ENCODE measurements around the gene RTL10.
"Not testable (repeated sequence)": the region's sequence is repeated elsewhere in the genome, so short reads cannot be mapped to it uniquely, and the experiment has no call there.

Gene RTL10

DNA sequence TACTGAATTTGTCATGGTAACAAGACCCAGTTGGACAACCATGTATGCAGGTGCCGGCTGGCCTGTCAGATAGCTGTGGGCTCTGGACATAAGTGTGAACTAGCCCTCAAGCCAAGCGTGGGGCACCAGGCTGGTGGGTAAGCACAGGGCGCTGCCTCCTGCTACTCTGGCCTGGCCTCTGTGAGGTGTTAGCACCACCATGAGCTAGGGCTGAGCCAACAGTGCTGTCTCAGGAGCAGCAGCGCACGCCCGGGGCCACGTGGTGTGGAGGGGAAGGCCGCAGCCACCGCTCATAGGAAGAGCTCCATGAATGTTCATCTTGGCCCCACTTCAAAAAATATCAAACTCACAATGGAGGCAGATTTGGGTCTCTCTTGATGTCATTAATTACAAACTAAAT lies 35.3 kb upstream of the RTL10 start:
- DNase-seq (ENCODE audit: low spot score): no peak

DNA sequence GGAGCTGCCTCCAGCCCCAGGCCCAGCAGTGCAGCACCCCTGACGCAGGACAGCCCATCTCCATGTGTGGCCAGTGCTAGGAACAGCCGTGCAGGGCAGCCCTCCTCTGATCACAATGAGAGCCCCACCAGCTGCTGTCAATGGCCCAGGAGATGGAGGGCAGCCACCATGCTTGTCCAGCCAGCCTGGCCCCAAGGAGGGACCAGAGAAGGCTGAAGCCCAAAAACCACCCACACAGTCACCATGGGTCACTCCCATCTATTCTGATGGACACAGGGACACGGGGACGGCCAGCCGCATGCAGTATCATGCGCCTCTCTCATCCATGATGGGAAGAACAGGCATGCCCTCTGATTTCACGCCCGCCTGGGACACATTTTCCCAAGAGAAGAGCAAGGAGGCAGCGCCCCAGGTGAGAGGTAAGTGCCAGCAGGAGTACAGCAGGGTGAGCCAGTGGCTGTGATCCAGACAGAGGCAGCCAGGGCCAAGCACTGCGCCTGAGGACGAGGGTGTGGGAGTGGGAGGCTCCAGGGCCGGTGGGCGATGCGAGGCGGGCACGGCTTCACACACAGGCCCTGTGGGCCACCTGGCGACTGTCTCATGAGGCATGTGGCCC lies 33.6 kb upstream of the RTL10 start:
- no peak for DNase-seq (ENCODE audit: low spot score)

DNA sequence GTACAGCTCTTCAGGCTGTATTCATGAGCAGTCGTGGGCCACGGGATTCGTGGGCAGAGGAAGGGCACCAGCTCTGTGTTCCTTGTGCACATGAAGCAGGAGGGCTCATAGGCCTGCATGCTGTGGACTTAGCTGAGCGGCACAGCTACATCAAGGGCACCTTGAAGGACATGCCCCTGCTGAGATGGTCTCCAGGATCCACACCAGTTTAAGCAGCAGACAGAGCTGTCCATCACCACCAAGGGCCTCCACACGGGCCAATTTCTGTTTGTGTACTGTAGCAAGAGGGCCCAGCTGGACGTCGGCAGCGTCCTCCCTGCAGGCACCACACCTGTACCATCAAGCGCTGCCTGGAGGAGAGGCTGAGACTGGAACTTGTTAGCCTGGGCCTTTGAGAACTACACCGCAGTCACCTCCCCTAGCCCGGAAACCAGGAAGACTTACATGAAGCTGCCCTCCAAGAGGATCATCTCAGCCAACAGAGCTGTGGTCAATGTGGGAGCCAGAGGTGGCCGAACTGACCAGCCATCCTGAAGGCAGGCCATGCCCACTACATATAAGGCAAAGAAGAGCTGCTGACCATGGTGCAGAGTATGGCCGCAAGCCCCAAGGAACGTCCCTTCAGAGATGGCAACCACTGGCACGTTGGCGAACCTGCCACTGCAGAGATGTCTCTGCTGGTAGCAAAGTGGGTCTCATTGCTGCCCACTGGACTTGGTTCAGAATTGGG lies 32.7 kb upstream of the RTL10 start:
- DNase-seq (ENCODE audit: low spot score): no peak

DNA sequence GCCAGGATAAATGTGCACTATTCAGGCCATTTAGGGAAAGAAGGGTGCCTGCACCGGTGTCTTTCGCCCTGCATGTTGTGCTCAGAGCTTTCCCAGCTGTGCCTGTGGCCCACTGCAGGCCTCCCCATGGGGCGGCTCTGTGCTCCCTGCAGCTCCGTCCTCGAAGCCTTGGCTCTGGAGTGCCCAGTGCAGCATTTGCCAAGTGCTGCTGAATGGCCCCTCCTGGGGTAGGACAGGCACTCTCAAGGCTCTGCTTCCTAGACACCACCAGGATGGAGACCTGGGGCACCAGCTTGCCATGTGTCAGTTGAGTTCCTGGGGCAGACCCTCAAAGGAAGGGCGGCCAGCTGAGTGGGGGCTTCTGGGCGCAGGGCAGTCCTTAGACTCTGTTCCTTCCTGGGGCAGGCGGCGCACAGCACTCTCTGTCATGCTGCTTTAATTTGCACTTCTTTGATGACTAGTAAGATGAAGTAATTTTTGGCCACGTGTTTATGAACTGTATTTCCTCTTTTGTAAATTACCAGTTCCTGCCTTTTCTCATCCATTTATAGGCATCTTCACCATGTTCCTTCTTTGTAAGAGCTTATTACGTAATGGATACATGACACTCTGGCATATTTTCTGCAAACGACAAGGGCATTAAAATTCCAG lies 32.1 kb upstream of the RTL10 start:
- no peak for DNase-seq (ENCODE audit: low spot score)

DNA sequence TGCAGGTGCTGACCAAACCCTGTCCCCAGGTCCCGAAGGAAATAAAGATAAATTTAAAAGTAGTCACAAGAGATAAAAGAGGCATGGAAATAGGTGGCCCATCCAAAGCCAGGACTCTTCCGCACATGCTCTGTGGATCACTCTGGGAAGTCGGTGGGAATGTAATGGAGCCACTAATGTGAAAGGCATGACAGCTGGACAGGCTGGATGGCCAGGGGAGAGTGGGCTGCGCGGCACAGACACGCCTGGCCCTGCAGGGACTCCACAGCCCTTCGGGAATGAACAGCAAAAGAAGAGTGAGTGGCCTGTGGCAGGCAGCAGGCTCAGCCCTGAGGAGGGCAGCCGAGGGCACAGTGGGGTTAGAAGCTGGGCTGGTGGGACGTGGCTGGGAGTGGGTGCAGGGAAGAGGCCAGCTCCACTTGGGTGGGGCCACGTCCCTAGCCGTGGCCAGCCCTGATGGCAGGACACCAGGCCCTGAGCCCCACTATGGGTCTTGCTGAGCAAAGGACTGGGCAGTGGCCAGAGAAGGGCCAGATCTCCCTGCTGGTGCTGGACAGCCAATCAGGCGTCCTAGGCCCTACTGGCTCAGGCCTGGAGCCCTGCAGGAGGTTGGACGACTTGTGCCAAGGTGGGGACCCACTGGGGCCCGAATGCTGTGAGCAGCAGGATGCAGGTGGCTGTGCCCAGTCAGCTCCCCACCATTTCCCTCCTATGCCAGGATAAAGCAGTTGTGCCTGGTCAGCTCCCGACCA lies 31.3 kb upstream of the RTL10 start:
- no peak for DNase-seq (ENCODE audit: low spot score)

DNA sequence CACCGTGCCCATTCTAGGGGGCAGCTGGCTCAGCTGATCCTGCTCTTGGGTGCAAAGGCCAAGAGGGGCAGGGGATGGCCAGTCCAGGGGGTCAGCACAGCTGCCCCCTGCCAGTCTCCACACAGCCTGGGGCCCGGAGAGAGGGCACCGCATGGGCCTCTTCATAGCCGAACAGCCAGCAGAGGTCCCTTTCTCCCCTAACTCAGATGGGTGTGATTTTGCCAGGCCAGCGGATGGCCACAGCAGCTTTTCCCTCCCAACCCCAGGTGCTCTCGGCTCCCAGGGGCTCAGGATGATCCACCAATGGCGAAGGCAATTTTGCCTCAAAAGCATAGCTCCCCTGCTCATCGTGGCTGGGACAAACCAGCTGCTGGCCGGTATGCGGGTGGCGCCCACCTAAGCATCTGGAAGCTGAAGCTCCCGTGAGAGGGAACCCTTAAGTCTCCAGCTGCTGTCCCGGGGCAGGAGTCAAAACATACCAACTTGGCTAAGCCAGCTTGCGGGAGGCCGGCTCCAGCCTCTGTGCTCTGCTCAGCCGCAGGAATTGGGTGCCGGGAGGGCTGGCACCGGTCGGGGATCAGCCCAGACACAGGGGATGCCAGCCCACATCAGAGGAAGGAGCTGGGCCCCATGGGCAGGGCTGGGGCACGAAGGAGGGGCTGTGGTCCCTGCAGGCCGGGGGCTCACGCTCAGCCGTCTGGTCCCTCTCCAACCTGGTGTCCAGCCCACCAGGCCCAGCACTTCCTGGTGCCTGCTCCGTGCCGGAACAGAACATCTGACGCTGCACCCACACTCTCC lies 30.5 kb upstream of the RTL10 start:
- DNase-seq (ENCODE audit: low spot score): no peak

DNA sequence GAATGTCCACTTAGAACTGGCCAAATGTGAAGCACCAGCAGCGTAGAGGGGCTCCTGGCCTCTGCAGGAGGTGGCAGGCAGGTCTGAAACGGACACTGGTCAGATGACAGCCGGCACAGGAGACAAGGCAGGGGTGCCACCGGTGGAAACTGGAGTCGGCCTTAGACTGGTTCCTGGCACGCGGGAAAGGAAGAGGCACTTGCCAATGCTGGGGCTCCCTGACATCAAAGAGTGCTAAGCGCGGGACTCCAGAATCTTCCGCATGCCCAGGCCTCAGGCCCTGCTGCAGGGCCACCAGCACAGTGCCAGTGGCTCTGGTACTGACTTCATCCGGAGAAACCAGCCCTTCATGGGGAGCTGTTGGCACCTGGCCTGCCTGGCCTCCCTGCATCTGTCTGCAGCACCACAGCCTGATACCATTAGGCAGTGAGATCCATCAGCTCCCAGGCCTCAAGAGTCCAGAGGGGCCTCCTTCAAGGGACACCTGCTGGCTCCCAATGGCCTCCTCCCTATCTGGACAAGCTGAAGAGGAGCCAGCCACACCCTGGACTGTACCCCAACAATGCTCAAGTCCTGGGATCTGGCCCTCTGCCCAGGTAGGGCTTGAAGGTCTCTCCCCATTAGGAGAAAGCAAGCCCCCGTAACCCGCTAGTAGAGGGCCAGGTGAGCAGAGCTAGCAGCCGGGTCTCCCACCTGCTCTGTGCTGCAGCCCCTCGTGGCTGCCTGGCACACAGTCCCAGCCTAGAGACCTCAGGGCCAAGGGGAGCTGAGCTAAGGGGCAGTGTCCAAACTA lies 29.7 kb upstream of the RTL10 start:
- no peak for DNase-seq (ENCODE audit: low spot score)

DNA sequence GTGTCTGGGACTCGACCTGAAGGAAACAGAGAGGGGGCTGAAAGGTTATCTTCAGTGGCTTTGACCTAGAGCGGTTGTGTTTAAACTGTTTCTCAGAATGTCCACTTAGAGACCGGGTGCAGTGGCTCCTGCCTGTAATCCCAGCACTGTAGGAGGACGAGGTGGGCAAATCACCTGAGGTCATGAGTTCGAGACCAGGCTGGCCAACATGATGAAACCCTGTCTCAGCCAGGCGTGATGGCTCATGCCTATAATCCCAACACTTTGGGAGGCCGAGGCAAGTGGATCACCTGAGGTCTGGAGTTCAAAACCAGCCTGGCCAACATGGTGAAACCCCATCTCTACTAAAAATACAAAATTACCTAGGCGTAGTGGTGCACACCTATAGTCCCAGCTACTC lies 28.8 kb upstream of the RTL10 start:
- DNase-seq (ENCODE audit: low spot score): not testable (repeated sequence)

DNA sequence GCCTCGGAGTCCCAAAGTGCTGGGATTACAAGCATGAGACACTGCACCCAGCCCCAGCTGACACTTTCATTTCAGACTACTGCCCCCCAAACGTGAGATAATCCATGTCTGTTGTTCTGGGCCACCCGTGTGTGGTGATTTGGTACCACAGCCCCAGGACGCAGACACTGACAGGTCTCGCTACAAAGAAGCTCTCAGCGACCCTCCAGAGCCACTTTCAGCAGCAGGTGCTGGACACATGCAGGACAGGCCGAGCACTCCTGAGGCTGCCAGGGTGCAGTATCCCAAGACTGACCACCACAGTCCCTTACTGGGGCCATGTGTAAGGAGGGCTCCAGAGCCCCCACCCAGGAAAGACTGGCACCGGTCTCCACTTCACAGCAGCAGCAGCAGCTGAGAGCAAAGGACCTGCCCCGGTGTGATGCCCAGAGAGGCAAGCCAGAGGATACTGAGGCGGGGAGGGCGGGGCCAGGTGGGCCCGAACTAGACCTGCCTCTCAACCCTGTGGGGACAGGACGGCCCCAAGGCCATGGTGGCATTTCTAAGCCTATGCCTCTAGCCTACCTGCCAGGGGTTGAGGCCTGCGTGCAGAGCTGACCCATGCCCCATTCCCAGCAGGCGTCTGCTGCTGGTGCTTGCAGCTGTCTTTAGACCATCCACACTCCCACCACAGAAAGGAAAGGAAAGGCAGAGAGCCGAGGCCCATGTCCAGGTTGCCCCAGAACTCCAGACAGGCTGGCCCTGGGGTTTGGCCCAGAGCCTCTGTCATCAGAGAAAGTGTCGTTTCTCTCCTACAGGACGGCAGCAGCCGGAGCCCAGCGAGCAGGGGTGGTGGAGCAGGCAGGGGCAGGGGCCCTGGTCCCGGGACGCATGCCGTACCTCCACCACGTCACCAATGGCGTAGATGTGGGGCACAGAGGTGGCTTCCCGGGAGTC lies 28.0 kb upstream of the RTL10 start:
- no peak for DNase-seq (ENCODE audit: low spot score)

DNA sequence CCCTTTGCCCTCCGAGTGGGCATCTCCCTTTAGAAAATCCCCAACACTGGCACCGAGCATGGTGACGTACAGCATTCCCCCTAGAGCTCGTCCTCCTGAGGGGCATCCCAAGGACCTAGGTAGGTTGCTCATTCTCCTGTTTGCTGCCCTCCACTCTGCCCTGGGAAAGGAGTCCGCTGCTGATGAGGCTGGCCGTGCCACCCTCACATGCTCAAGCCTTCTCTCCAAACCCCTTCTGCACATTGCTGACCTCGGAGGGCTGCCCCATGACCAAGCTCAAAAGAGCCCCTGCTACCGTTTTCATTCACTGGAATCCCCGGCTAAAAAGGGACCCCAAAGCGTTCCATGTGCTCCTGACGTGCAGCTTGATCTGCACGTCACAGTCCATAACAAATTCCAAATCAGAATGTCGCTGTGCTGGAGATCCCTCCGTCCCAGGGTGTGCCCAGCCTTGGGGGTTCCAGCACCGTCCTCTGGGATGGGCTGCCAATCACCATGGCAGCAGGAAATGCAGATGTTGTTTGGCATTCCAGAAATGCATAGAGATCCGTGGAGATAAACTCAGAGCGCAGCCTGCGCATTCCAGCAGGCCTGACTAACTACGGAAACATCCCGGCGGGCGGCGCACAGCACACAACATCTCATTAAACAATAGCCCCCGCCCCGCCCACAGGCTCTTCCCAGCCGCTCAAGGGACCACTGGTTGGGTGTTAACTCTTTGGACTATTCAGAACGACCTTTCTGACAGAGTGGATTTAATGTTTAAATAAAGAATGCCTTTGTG lies 26.3 kb upstream of the RTL10 start:
- no peak for DNase-seq (ENCODE audit: low spot score)

DNA sequence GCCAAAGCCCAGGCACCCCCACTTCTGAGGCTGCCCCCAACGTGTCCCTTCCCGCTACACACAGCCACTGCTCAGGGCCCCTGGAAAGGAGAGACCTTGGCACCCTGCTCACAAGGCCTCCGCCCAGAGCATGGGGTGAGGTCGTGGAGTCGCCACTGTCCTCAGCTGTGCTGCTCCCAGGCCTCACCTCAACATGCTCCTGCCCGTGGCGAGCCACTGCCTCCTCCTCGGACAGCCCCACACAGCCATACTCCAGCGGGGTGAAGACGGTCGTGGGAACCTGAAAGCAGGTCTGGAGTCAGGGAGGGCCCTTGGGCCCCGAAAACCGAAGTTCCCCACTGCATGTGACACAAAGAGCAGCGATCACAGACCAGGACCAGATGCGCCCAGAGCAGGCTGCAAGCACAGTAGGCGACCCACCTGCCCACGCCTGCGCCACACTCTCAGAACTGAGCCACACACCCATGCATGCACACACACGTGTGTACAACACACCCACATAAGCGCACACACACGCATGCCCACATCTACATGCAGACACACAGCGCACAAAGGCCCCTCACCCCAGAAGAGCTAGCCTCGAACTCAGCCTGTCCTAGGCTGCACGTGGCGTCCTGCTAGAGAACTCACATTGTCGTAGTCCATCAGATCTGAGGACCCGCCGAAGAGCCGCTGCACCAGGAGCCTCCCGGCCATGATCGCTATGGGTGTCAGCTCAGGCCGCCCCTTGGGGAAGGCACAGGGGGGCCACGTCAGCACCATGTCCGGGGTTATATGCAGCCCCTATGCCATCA lies 25.5 kb upstream of the RTL10 start:
- DNase-seq (ENCODE audit: low spot score): no peak

DNA sequence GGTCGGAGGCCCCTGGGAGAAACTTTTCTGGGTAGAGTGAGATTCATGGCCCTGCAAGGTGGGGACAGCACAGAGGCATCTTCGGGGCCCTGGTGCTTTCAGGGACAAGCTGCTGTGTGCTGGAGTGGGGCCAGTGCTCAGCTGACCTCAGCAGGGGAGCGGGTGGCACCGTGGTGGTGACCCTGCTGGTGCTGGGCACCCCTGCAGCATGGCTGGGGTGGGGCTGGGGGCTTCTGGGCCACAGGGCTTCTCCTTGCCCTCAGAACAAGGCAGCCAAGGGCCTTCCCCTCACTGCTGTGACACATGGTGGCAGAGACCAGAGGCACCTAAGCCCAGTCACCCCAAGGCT lies 24.9 kb upstream of the RTL10 start:
- no peak for DNase-seq (ENCODE audit: low spot score)

DNA sequence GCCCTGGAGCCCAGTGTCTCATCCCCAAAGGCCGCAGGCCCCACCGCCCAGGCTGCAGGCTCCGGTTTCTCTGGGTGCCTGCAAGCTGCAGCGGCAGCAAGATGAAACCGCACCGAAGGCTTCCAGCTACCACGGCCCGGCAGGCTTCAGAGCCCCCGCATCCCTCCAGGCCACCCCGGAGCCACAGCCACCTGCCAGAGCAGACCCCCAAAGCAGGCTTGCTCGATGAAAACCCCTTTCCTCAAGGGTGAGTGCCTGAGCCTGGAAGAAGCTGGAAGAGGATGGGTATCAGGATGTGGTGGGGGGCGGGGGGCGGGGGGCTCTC lies 24.5 kb upstream of the RTL10 start:
- DNase-seq (ENCODE audit: low spot score): no peak

DNA sequence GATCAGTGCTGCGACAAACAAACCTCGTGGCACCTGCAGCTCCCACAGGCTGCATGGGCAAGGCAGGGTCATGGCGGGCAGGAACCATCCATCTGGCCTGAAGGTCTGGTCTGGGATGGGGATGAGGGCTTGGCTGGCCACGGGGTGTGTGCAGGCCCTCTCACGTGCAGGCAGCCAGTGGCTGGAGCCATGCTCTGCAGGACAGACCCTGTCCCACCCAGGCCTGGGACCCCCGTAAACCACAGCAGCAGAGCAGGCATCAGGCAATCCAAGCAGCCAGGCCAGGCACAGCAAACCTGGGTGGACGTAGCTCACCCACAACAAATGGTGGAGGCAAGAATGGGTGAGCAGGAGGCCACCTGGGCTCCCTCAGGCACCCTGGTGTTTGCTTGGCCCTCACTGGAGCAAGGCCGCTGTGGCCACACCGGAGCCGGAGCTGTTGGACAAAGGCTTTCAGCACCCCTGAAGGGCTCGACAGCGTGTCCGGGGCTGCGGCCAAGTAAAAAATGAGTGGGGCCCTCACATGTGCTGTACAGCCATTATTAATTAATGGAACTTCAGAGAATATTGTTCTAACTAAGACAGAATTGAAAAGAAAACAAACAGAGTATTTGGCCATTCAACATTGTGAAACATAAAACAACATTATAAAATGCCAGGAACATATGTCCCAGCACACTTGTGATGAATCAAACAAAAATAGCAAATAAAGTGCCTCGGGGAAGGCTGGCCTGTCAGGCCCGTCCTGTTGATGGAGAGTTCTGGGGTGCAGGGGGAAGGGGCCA lies 24.0 kb upstream of the RTL10 start:
- no peak for DNase-seq (ENCODE audit: low spot score)

DNA sequence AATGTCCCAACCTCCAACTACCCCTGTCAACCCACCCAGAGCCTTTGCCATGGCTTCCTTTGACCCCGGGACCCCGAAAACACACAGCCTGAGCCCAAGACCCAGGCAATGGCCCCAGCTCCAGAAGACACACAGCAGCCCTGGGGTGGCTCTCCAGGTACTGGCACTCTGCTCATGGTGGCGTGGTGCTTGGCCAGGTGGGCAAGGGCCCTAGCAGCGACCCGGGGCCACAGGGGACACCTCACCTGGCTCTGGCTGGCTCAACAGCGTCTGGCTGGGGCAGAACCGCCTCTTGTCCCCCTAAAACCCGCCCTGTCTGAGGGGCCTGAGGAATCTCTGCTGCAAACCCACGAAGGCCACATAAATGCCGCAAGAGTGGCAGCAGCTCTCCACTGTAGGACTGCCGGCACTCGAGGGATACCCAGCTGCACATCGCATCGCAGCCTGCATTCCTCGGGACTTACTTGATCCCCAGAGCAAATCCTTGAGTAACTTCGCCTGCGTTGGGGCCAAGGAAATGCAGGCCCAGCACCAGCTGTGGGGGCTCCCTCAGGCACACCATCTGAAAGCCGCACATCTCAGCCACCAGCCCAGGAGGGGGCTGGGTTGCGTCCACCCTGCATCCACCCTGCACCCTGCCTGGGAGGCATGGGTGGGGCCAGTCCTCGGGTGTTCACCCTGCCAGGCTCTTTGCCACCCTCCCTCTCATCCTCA lies 23.1 kb upstream of the RTL10 start:
- no peak for DNase-seq (ENCODE audit: low spot score)

DNA sequence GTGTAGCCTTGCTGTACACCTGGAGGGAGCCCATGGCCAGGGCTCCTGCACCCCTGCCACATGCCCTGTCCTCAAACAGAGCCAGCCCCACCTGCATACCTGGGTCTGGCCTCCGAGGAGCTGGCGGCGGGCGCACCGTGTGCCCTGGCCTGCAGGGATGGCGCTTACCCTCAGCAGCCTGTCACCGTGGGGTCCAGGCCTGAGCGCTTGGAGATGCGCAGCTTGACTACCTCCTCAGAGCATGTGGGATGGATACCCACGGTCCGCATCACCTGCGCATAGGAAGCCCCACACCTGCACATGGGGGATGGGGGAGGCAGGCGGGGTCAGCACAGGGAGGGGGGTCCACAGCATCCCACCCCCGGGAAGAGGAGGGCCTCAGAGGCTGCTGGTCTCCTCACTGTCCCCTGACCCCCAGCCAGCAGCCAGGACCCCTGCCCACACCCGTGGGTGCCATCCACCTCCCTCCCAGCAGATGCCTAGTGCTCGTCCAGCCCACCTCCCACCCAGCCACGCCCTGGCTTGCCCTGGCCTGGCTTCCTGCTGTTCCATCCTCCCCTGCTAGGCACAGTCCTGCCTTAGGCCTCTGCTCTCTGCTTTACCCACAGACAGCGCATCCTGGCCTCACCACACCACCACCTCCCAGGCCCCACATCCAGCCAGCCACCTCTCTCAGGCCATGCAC lies 22.4 kb upstream of the RTL10 start:
- DNase-seq (ENCODE audit: low spot score): no peak
